H9 (cell line): Measurements from ENCODE around the gene KCNAB2. TPM values are rescaled to one million over a fixed set of nuclear protein-coding genes. Genes with fewer than 3 reads are reported as not detected.
A peak's percentile ranks its signal among the peaks of the same experiment; 100 is the strongest.

Experiments used
- DNase-seq: peaks from one replicate; pipeline ENCODE4 v3.0.0-alpha.2; 2017
- H2AFZ ChIP-seq: one replicate; pipeline ENCODE4 v1.6.1; 2013; ENCODE audit warnings: mild to moderate bottlenecking, low read length, control low read depth, moderate library complexity
- H2AK5ac ChIP-seq: 2 replicates; pipeline ENCODE4 v1.6.1; 2013; ENCODE audit warnings: low read length, control low read depth, mixed read lengths; ENCODE audit not compliant: insufficient read length
- H2BK120ac ChIP-seq: one replicate; pipeline ENCODE4 v1.6.1; 2013; ENCODE audit warnings: low read depth, mild to moderate bottlenecking, low read length, control low read depth, inconsistent platforms; ENCODE audit not compliant: poor library complexity, severe bottlenecking
- H2BK12ac ChIP-seq: 2 replicates; pipeline ENCODE4 v1.6.1; 2013; ENCODE audit warnings: low read length, control low read depth, mixed read lengths, low read depth; ENCODE audit not compliant: insufficient read length
- H2BK15ac ChIP-seq: 2 replicates; pipeline ENCODE4 v1.6.1; 2013; ENCODE audit warnings: low read depth, low read length, control low read depth
- H2BK20ac ChIP-seq: one replicate; pipeline ENCODE4 v1.6.1; 2013; ENCODE audit warnings: low read depth, mild to moderate bottlenecking, low read length, control low read depth, inconsistent platforms; ENCODE audit not compliant: poor library complexity, severe bottlenecking
- H2BK5ac ChIP-seq: 2 replicates; pipeline ENCODE4 v1.6.1; 2013; ENCODE audit warnings: low read length, control low read depth, mixed read lengths; ENCODE audit not compliant: insufficient read length
- H3K14ac ChIP-seq: 2 replicates; pipeline ENCODE4 v1.6.1; 2013; ENCODE audit warnings: low read length, control low read depth; ENCODE audit not compliant: insufficient read depth
- H3K18ac ChIP-seq: 2 replicates; pipeline ENCODE4 v1.6.1; 2013; ENCODE audit warnings: low read depth, mild to moderate bottlenecking, mixed read lengths, low read length, control low read depth; ENCODE audit not compliant: insufficient read length
- H3K23ac ChIP-seq: 2 replicates; pipeline ENCODE4 v1.6.1; 2013; ENCODE audit warnings: low read length, control low read depth, mixed read lengths, low read depth; ENCODE audit not compliant: insufficient read length
- H3K23me2 ChIP-seq: 2 replicates; pipeline ENCODE4 v1.6.1; 2013; ENCODE audit warnings: low read depth, mild to moderate bottlenecking, mixed read lengths, low read length, control low read depth; ENCODE audit not compliant: insufficient read length, poor library complexity, severe bottlenecking
- H3K27ac ChIP-seq: 2 replicates; pipeline ENCODE4 v1.5.1; 2013; ENCODE audit warnings: low read length, control low read depth, mixed read lengths, low read depth; ENCODE audit not compliant: insufficient read length
- H3K27me3 ChIP-seq: 2 replicates; pipeline ENCODE4 v1.6.1; 2013; ENCODE audit warnings: low read length, control low read depth, inconsistent platforms; ENCODE audit not compliant: insufficient read depth
- H3K4ac ChIP-seq: 2 replicates; pipeline ENCODE4 v1.6.1; 2013; ENCODE audit warnings: low read depth, mild to moderate bottlenecking, control low read depth, inconsistent platforms, low read length, moderate library complexity
- H3K4me1 ChIP-seq: 2 replicates; pipeline ENCODE4 v1.6.1; 2013; ENCODE audit warnings: low read length, control low read depth, inconsistent platforms; ENCODE audit not compliant: insufficient read depth
- H3K4me2 ChIP-seq: 2 replicates; pipeline ENCODE4 v1.6.1; 2013; ENCODE audit warnings: low read length, control low read depth, mixed read lengths; ENCODE audit not compliant: insufficient read length, insufficient read depth
- H3K56ac ChIP-seq: 2 replicates; pipeline ENCODE4 v1.6.1; 2013; ENCODE audit warnings: low read depth, mild to moderate bottlenecking, mixed read lengths, low read length, control low read depth; ENCODE audit not compliant: insufficient read length
- H3K79me1 ChIP-seq: 2 replicates; pipeline ENCODE4 v1.6.1; 2013; ENCODE audit warnings: low read depth, mild to moderate bottlenecking, moderate library complexity, low read length, control low read depth, inconsistent platforms; ENCODE audit not compliant: insufficient read depth, poor library complexity, severe bottlenecking
- H3K79me2 ChIP-seq: 2 replicates; pipeline ENCODE4 v1.6.1; 2013; ENCODE audit warnings: low read length, control low read depth, inconsistent platforms; ENCODE audit not compliant: insufficient read depth
- H3K9ac ChIP-seq: 2 replicates; pipeline ENCODE4 v1.6.1; 2013; ENCODE audit warnings: low read length, control low read depth, mixed read lengths; ENCODE audit not compliant: insufficient read length; ENCODE audit errors: extremely low read depth
- H3K9me3 ChIP-seq: one replicate; pipeline ENCODE4 v1.6.1; 2013; ENCODE audit warnings: low read depth, low read length, inconsistent platforms; ENCODE audit not compliant: control insufficient read depth
- H3T11ph ChIP-seq: one replicate; pipeline ENCODE4 v1.6.1; 2013; ENCODE audit warnings: mild to moderate bottlenecking, low read length, control low read depth, inconsistent platforms
- H4K20me1 ChIP-seq: one replicate; pipeline ENCODE4 v1.6.1; 2013; ENCODE audit not compliant: control insufficient read depth, insufficient read length, insufficient read depth
- H4K5ac ChIP-seq: 2 replicates; pipeline ENCODE4 v1.6.1; 2013; ENCODE audit warnings: low read depth, mild to moderate bottlenecking, mixed read lengths, low read length, control low read depth; ENCODE audit not compliant: insufficient read length
- H4K8ac ChIP-seq: replicated peaks from 2 replicates; pipeline ENCODE4 v1.6.1; 2013; ENCODE audit warnings: low read length, control low read depth, mixed read lengths, low read depth; ENCODE audit not compliant: insufficient read length
- H4K91ac ChIP-seq: 2 replicates; pipeline ENCODE4 v1.6.1; 2013; ENCODE audit warnings: low read depth, mild to moderate bottlenecking, moderate library complexity, mixed read lengths, low read length, control low read depth; ENCODE audit not compliant: insufficient read length
- H3K27ac Mint-ChIP-seq, 3 experiments: 2 replicates in 2 of 3; 3 replicates in 1 of 3; pipeline ENCODE4 v1.8.0; 2020 to 2021; ENCODE audit warnings: mixed read lengths in 3 of 3, mild to moderate bottlenecking in 1 of 3, moderate library complexity in 1 of 3
- H3K27me3 Mint-ChIP-seq: 2 replicates; pipeline ENCODE4 v1.8.0; 2021; ENCODE audit warnings: low read depth, mild to moderate bottlenecking, moderate library complexity, mixed read lengths
- H3K36me3 Mint-ChIP-seq, 3 experiments: 2 replicates in 2 of 3; 3 replicates in 1 of 3; pipeline ENCODE4 v1.8.0; 2020 to 2021; ENCODE audit warnings: low read depth in 3 of 3, mixed read lengths in 3 of 3; ENCODE audit not compliant: insufficient read depth in 1 of 3
- H3K4me1 Mint-ChIP-seq, 2 experiments: 2 replicates each; pipeline ENCODE4 v1.8.0; 2020; ENCODE audit warnings: mixed read lengths in 2 of 2
- H3K4me3 Mint-ChIP-seq, 2 experiments: 2 replicates in 1 of 2; 3 replicates in 1 of 2; pipeline ENCODE4 v1.8.0; 2020 to 2021; ENCODE audit warnings: mild to moderate bottlenecking in 2 of 2, mixed read lengths in 2 of 2, moderate library complexity in 1 of 2
- H3K9me3 Mint-ChIP-seq, 2 experiments: 2 replicates in 1 of 2; 3 replicates in 1 of 2; pipeline ENCODE4 v1.8.0; 2020; ENCODE audit warnings: mild to moderate bottlenecking in 2 of 2, mixed read lengths in 2 of 2, moderate library complexity in 1 of 2
- CTCF ChIP-seq: fragments of 200-600 bp; sonication (generic); conservative IDR thresholded peaks from 3 replicates; pipeline ENCODE4 v1.8.0; 2021; ENCODE audit warnings: antibody characterized with exemption, mild to moderate bottlenecking
- whole genome bisulfite sequencing: extraction: QIAGEN DNeasy Blood & Tissue Kit; methylation state at CpG from one replicate; pipeline ENCODE4 v1.1.7; 2013; ENCODE audit warnings: missing lambda C conversion rate, low lambda C conversion rate, mixed read lengths; ENCODE audit not compliant: insufficient read length; ENCODE audit errors: extremely low coverage; 5-methylcytosine and 5-hydroxymethylcytosine counted together
- total RNA-seq: library from RNA; stranded (reverse); gene quantifications from 2 replicates; pipeline ENCODE4 v1.2.1, GENCODE V29; 2021

Gene KCNAB2
- total RNA-seq, 1 experiment from 2014 or later: 8.3 TPM

GRCh38 chr1:6144175-6144574, 98.5 kb downstream of the KCNAB2 start:
- Mint-ChIP-seq H3K4me1 (peaks cover 2 to 9% of the 10 kb centered on the region in 2 experiments; a peak in 2 of 4 replicates), H3K36me3 (no peaks in the 10 kb centered on the region), H3K9me3 (no peaks in the 10 kb centered on the region), H3K27ac (peak overlapping the region in 2 of 3 experiments; percentile 47 to 70; a peak in 2 of 7 replicates), H3K27me3 (peaks cover 47% of the 10 kb centered on the region), H3K4me3 (no peak overlapping the region)
- Histone ChIP-seq H3K23ac (no peak overlapping the region), H3K4ac (peak overlapping the region; percentile 51; the same call in 1 of the 2 replicates), H3K9ac (no peak overlapping the region), H4K8ac (no peak overlapping the region), H3K79me2 (no peaks in the 10 kb centered on the region), H3K9me3 (no peaks in the 10 kb centered on the region), H2BK12ac (no peak overlapping the region), H3K79me1 (no peaks in the 10 kb centered on the region), H2BK15ac (no peak overlapping the region), H2BK20ac (no peak overlapping the region), H3K27ac (no peak overlapping the region), H3K18ac (peak overlapping the region; percentile 62), H4K91ac (no peak overlapping the region), H3K4me1 (no peaks in the 10 kb centered on the region), H3T11ph (no peak overlapping the region), H4K20me1 (no peaks in the 10 kb centered on the region), H3K23me2 (peaks cover 7% of the 10 kb centered on the region), H2AK5ac (no peak overlapping the region), H4K5ac (no peak overlapping the region), H2BK5ac (no peak overlapping the region), H2AFZ (no peak overlapping the region), H2BK120ac (peak overlapping the region; percentile 63), H3K14ac (0 out of 2 replicates have a peak overlapping the region, but pooled peaks have one; percentile 63), H3K27me3 (peaks cover 4% of the 10 kb centered on the region; the same call in 1 of the 2 replicates), H3K4me2 (no peak overlapping the region), H3K56ac (no peak overlapping the region)
- no CpG with 5 or more reads among the region's 7 CpGs for WGBS
- TF ChIP-seq CTCF: no peak
- DNase-seq: no peak
